ENCODE measurements around the gene LRP5.

LRP5 gene

DNA sequence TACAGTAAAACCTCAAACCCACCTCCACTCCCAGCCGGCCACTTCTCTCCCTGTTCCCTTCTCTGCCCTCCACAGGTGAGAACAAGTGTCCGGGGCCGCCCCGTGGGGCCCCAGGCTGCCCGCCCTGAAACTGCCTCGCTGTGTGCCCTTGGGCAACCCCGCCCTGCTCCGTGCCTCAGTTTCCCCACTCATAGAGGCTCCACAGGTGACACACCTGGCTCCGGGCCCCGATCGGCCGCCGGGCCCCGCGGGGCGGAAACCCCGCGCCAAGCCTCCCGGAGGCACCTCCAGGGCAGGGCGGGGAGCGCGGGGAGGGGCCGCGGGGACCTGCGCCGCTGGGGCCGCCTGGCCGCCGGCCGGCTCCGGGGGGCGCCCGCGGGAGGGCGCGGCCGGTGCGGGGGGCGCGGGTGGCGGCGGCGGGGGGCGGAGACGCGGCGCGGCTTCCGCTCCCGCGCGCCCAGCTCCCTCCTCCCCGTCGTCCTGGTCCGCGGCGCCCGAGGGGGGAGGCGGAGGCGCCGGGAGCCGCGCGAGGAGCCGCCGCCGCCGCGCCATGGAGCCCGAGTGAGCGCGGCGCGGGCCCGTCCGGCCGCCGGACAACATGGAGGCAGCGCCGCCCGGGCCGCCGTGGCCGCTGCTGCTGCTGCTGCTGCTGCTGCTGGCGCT, at the start of gene LRP5:
Gene LRP5, plus strand, starts transcription at position 475 of the 663 bp plus-strand sequence. Its CDS starts 124 bp downstream, at position 599.
- no peak for DNase-seq

DNA sequence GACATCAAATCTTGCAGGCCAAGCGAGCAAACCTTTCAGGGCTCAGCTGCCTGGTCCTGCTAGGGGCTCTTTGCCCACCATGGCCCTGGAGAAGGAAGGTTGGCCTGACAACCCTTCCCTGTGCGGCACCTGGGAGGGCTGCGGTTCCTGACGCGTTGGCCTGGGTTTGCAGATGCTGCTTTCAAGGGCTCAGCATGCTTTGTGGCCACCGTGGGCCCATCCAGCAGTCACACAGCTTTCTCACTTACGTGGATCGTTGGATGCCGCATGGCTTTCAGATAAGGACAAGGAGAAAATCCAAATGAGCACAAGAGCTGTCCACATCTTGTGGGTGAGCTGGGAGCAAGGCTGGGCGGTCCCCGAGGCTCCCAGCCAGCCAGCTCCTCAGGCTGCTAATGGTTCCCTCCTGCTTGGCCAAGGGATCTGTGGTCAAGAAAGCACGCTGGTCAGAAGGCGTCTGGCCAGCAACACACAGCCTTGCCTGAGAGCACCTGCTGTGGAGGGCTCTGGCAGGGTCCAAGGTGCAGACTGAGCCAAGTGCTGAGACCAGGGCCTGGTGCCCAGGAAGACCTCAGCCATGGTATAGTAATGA, 48.9 kb upstream of the LRP5 start:
- DNase-seq = no peak

DNA sequence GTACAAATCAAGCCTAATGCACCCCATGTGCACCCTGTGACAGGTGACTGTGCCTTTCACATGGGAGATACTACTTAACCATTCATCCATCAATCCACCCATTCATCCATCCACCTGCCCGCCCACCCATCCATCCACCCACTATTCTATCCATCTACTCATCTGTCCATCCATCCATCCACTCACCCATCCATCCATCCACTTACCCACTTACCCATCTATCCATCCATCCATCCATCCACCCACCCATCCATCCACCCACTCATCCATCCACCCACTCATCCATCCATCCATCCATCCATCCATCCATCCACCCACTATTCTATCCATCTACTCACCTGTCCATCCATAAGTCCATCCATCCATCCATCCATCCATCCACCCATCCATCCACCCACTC, 48.1 kb upstream of the LRP5 start:
- DNase-seq = no peak

DNA sequence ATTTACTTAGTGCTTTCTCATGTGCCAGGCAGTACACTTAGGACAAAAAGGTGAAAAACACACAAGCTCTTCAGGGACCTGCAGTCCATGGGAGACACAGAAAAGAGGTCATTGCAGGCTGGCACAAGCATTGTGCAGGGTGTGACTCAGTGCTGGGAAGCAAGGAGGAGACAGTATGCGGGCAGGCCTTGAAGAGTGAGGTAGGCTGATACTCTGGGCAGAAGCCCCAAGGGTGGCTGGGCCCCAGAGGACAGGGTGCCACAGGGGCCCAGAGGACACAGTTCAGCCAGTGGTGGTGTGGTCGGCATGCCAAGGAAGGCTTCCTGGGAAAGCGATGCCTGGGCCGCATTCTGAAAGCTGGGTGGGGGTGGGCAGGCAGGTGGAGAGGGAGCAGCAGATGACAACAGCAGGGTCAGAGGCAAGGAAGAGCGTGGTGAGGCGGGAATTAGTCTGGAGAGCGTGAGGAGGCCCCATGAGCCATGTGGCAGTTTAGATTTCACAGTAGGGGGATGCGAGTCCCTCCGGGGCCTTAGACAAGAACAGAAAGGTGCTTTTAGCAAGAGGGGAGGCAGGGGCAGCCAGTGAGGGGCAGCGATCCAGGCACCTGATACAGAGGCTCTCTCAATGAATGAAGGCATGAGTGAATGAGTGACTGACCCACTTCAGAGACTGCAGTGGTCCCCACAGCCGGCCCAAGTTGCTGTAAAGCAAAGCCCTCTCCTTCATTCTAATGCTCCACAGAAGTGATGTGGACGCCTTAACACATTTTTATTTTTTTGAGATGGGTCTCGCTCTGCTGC, 47.5 kb upstream of the LRP5 start:
- DNase-seq = no peak

DNA sequence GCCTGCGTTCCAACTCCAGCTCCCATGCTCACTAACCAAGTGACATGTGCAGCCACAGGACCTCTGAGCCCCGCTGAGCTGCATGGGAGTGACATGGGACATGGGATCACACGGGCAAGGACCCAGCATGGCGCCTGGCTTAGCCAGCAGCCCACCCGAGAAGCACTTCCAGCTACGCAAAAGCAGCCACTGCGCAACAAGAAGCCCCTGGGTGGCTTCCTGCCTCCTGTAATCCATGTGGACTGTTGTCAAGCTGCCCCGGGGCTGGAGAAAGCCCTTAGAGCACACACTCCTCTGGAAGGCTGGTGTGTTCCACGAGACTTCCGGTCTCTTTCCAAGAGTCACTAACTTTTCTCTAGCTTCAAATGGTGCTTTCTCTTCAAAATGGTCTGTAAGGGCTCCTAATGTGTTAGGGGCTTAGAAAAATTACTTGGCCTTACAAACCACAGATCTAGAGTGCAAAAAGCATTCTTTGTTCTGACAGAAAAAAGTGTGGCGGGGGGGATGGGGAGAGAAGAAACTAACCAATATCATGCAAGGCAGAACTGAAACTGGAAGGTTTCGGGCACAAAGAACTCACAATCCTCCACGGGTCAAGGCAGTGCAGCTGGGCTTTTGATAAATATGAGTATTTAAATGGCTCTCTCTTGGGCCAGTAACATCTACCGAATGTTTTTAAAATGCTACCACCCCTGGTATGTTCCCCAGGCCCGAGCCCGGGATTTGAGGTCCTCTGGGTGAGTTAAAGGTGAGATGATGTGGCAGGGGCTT, 46.1 kb upstream of the LRP5 start:
- DNase-seq = no peak

DNA sequence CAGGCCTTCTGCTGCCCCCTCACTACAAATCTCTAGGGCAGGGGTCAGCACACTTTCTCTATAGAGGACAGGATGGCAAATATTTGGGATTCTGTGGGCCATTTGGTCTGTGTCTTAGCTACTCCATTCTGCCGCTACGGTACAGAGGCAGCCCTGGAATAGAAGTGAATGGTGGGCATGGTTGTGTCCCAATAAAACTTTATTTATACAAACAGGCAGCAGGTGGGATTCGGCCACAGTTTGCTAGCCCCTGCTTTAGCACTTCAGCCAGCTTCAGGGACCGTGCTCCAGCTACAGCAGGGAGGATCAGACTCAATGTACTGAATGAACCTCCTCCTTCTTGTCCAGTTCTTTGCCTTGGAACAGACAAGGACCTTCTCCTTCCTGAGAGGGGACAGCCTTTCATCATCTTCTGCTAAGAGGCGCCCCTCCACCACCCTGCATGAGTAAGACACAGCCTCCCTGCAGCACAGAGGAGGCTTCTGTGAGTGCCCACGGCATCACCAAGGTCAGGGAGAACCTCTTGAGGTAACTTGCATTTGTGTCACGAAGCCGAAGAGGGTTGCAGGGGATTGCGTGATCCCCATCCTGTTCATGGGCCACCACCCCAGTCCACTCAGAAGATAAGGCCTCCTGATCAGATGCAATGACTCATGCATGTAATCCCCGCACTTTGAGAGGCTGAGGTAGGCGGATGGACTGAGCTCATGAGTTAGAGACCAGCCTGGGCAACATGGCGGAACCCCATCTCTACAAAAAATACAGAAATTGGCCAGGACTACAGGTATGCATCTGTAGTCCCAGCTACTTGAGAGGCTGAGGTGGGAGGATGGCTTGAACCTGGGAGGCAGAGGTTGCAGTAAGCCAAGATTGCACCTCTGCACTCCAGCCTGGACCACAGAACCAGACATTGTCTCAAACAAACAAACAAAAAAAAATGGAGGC, 45.2 kb upstream of the LRP5 start:
- DNase-seq = no peak

DNA sequence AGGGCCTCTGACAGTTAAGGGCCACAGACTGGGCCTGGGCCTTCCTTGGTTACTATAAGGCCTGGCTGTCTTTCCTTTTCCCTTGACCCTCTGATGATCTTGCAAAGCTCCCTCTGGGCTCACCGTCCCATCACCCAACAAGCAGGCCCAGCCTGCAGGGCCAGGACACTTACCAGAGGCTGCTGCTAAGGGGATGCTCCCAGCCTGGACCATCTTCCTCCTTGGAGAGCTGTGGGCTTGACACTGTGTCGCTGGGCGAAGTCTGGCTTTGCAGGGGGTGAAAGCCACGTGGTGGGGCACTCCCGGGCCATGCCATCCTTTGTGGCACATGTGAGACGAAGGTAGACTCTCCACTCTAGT, 44.5 kb upstream of the LRP5 start:
- DNase-seq = no peak

DNA sequence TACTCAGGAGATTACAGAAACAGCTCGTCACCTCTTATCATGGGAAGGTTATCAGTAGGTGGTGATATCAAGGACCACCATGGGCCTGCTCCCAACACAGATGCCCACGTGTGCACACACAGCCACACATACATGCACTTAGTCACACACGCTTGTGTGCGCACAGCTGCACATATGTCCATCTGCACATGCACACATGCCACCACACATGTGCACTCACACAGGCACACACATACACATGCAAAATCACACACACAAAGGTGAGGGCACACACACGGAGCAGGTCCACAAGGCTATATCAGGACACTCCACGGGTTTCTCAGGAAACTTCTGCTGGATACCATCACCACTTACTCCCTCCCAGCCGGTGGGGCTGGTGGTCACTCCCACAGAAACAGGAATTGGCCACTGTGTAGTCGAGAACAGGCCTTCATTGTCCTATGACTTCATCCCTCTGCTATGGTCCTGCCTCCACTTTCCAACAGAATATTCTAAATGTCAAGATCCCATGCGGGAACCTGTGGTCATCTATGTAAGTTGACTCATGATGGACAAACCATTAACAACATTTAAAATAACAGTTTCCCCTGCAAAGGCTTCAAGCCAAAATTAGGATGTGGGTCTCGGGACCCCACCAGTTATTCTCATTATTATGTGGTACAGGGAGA, 42.8 kb upstream of the LRP5 start:
- DNase-seq = no peak

DNA sequence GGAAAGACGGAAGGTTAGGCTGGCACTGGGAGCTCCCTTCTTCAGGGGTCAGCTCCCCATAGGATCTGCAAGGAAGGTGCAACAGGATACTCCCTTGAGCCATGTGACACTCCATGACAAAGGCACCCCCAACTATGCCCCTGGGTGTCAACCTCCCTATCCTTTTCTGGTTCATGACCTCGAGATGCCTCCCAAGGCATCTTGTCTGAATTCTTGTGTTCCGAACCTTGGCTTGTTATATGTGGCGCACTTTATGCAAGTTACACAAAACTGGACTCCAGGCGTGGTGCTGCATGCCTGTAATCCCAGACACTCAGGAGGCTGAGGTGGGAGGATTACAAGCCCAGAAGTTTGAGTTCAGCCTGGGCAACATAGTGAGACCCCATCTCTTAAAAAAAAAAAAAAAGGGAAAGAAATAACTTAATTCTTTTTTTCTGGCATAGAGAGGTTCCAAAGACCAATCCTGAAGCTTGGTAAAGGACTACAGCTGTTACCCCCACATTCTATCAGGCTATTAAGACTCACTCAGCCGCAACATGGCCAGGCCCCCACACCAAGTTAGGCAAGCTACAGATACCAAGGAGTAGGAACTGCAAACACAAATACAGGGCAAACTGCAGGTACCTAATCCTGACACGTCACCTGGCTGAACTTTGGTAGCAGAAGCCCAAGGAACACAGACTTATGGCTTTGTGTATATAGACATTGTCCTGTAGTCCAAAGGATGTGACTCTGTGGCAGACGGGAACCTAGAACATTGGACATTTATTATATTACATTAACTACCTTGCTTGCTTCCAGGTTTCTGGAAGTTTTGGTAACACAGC, 42.0 kb upstream of the LRP5 start:
- no peak for DNase-seq

DNA sequence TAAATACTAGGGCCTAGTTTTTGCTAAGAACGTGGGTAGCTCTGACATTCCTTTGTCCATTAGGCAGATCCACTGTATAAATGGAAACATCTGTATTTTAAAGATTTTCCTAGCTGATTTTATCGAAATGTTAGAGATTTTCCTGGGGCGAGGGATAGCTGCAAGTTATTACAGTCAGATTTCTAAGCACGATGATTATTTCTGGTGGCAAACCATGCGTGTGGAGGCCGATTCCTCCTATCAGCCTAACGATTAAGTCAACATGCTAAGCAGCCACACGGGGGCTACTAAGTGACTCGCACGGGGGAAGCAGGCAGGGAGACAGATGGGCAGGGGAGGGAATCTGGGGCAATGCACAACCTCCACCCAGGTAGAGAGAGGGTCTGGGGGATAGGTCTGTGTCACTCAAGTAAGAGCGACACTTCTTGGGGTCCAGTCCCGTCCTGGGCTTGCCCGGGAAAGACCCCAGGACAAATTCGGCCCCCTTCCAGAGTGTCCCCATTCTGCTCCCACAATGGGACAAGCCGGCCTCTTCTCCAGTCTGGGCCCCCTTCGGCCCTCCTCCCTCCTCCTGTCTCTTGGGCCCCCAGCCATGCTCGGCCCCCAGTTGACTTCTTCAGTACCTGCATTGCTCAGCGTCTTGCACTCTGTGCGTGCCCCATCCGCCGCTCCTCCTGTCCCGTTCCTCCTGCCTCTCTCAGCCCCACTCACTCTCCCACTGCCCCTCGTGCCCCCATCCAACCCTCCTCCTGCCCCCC, 41.2 kb upstream of the LRP5 start:
- DNase-seq = peak; percentile 47 to 71

DNA sequence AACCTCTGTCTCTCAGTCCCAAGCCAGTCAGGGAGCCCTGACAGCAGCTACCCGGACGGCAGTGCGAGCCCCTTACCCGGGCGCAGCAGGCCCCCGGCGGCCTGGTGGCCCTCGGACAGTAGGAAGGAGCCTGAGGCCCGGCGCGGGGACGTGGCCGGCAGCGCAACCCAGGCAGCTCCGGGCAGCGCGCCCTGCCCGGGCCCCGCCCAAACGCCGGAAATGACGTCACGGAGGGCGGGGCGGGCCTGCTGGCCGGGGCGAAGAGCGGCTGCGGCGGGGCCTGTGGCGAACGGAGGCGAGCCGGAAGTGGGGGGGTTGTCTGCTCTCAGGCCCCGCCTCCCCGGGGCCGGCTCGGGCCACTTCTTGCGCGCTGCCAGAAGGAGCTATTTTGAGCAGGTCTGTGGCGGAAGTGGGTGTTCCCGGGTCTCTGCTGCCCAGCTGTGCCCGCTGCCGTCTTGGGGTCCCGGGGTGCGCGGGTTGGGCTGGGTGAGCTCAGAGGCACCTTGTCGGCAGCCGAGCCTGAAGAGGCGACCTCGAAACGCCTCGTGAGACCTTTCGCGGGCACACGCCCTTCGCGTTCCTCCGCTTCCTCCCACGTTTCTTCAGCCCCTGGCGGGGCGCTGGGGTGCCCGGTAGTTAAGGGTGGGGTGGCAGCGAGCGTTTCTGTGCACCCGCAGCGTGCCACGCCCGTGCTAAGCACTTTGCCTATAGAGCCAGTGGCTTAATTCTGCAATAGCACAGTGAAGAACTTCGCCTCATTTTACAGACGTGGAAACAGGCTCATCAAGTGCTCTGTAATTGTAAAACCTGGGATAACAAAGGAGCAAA, 40.4 kb upstream of the LRP5 start, which contains the start of gene C11orf24:
Gene C11orf24, minus strand, starts transcription at position 193 of the 828 bp plus-strand sequence. CDS start 8,206 bp downstream, outside the sequence.
- peak; percentile 78 to 96 for DNase-seq

DNA sequence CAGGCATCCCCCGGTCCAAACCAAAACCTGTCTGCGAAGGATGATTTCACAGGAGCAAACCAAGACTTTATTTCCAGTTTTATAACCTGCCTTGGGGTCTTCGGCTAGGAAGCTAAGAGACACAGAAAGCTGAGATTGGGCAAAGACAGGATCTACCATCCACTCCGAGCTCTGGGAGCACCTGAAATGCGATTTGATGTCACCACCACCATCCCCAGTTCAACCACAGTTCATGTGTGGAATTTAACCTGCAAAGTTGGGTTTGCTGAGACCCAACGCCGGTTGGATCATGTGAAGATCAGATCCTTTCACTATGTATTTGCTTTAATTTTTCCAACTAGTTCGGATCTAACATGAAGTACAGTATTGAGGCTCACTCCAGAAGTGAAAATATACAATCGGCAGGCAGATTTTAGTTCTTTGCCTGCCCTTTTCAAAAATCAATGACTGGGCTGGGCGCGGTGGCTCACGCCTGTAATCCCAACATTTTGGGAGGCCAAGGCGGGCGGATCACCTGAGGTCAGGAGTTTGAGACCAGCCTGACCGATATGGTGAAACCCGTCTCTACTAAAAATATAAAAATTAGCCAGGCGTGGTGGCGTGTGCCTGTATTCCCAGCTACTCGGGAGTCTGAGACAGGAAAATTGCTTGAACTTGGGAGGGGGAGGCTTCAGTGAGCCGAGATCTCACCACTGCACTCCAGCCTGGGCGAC, 39.2 kb upstream of the LRP5 start:
- no peak for DNase-seq

DNA sequence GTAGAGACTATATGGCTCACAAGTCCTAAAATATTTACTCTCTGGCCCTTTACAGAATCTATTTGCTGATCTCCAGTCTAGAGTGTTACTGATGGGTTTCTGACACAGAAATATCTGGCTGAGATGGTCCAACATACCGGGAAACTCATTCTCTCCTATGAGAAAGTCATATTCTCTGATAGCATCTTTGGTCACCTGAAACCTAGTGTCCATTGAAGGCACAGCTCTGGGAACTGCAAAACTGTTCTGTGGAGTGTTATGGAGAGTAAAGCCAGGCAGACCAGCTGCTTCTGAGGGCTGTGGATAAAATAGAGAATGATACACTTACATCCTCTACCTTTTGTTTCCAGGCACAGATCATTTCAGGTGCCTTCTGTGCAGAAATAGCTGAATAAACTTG, 38.1 kb upstream of the LRP5 start:
- DNase-seq = no peak

DNA sequence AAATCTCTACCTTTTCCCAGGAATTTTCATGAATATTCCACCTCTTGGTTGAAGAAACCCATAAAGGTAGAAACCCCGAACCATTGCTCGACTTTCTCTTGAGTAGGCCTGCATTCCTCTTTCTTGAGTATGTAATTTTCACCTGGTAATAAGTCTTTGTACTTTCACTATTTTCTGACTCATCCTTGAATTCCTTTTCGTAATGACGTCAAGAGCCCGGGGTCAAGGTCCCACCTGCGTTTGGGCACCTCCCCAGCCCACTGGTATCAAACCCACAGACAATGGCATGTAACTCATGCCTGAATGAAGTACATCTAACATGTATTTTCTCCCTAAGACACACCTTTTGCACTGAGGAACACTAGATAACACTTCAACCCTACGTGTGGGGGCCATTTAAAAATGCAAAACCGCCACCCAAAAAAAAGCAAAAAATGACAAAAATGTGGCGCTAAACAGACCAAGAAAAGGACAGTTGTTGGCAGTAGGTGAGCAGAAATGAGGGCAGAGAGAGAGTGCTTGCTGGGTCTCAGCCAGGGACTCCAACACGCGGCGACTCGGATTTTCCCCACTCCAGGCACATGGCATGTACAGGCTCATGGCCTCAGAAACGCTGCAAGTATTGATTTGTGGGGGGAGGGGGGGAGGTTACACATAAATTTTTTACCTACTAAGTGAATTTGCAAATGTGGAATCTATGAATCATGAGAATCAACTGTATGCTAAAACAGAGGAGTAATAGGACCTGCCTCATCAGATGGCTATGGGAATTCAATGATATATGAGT, 36.5 kb upstream of the LRP5 start:
- no peak for DNase-seq

DNA sequence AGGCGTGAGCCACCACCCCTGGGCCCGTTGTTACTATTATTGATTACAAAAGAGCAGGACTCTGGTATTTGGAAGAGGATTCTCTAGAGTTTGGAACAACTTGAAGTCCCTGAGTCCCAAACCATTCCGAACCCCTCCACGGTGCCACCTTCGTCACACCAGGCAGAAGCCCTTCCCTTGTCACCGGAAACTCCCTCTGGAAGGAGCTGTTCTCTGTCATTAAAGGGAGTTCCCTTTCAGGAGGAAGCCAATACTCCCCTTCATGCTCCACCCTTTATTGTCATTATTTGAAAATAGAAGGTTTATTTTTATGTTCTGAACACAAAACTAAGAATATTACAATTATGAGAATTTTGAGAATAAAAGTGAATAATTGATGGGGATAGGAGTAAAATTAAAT, 35.5 kb upstream of the LRP5 start:
- no peak for DNase-seq

DNA sequence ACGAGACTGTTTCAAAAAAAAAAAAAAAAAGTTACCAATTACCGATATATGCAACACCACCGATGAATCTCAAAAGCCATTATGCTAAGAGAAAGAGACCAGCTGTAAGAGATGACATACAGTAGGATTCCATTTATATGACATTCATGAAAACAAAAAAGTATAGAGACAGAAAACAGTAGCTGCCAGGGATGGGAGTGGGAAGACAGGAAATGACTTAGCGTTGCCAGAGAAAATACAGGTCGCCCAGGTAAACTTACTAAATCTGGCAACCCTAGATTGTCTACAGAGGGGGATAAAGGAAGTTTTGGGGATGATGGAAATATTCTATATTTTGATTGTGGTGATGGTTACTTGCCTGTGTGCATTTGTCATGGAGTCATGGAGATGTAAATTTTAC, 32.7 kb upstream of the LRP5 start:
- no peak for DNase-seq

DNA sequence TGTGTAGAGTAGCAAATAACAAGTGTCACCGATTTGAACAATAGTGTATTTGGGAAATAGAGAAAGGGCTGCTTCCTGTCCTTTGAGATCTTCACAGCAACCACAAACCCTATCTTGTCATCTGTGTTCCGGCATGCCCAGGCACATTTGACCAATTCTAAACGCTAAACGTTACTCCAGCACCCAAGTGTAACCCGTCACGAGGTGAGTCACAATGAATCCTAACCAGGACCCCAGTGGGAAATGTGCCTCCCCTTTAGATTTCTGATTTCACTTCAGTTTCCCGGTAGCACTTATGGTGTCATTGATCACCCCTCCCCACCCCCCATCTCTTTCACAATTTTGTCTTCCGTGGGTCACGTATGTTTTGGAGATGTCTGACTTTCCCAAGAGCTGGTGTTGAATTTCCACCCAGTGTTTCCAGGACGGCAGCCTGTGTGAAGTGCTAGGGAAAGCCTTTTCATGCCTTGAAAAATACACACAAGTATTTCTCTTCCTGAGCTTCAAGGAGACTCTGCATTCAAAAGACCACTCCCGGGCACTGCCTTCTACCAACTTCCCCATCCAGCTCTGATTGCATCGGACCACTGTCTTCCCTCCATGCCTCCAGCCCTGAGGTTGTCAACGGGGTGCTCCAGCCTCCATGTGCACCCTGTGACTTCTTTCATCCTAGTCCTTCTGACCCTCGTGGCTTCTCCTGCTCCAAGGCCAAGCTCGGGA, 30.1 kb upstream of the LRP5 start:
- DNase-seq = no peak

Data from SW 1271 (cell line).